ENCODE results near the gene ISCU.

DNA sequence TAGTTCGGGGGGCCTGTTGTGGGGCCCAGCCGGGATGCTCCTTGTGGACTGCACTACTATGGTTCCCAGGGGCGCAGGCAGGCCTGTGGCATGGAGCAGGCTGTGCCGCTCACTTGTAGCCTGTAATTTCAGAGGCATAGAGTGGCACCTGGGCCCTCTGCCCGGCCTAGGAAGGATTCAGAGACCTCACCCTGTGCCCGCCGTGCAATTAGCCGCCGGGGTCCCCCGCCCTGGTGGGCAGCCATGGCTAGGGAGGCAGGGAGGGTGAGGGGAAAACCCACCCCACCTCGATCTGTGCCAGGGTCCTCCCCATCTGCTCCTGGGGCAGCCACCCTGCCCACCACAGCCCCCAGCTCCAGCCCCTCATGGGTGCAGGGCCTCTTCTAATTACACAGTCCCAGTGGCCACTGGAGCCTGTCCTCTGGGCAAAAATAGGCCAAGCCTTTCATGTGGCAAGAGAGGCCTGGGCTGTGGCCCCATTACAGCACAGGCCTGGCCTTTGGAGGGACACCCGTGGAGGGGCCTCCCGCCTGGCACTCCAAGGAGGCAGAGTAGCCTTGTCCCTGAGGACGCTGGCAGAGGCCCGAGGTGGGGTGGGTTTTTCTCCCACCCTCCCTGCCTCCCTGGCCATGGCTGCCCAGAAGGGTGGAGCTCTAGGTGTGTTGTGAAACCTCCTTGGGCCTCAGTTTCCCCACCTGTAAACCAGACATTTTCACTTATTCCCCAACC, 40.7 kb downstream of the ISCU start:
- TF ChIP-seq, protein P1, sequence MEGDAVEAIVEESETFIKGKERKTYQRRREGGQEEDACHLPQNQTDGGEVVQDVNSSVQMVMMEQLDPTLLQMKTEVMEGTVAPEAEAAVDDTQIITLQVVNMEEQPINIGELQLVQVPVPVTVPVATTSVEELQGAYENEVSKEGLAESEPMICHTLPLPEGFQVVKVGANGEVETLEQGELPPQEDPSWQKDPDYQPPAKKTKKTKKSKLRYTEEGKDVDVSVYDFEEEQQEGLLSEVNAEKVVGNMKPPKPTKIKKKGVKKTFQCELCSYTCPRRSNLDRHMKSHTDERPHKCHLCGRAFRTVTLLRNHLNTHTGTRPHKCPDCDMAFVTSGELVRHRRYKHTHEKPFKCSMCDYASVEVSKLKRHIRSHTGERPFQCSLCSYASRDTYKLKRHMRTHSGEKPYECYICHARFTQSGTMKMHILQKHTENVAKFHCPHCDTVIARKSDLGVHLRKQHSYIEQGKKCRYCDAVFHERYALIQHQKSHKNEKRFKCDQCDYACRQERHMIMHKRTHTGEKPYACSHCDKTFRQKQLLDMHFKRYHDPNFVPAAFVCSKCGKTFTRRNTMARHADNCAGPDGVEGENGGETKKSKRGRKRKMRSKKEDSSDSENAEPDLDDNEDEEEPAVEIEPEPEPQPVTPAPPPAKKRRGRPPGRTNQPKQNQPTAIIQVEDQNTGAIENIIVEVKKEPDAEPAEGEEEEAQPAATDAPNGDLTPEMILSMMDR (IDR thresholded peaks at IDR 0.05) = no peak
- no peak for TF ChIP-seq POLR2AphosphoS5 (IDR thresholded peaks at IDR 0.05)

Measured in esophagus muscularis mucosa (tissue), 3 donors.